ENCODE results near the gene CAMK2D.
A peak's percentile ranks its signal among the peaks of the same experiment; 100 is the strongest.
"Not testable (repeated sequence)": the region's sequence is repeated elsewhere in the genome, so short reads cannot be mapped to it uniquely, and the experiment has no call there.

Gene CAMK2D

GRCh38 chr4:113689394-113689793 lies 72.1 kb downstream of the CAMK2D start:
- no peak overlapping the region for H3K27ac ChIP-seq
- no peak for DNase-seq (ENCODE audit: low read depth, low spot score)
- no peak overlapping the region for H3K9ac ChIP-seq (ENCODE audit: insufficient read length)
- TF ChIP-seq POLR2AphosphoS5 (IDR thresholded peaks at IDR 0.05; ENCODE audit: borderline replicate concordance, low read depth, low read length) (no peak), EZH2 (IDR thresholded peaks at IDR 0.05) (no peak), FOXP2 (optimal IDR thresholded peaks at IDR 0.05; ENCODE audit: control extremely low read depth, extremely low read length, insufficient read depth) (no peak)
- no peak overlapping the region for H3K4me3 ChIP-seq
- no peaks in the 10 kb centered on the region for H3K9me3 ChIP-seq (ENCODE audit: low read depth, low read length)
- H3K36me3 ChIP-seq (ENCODE audit: insufficient read depth, low read length): no peaks in the 10 kb centered on the region

GRCh38 chr4:113687067-113687718 lies 74.3 kb downstream of the CAMK2D start:
- no peak for DNase-seq (ENCODE audit: low read depth, low spot score)
- Histone ChIP-seq H3K27ac (no peak overlapping the region), H3K36me3 (ENCODE audit: insufficient read depth, low read length) (no peaks in the 10 kb centered on the region), H3K4me3 (no peak overlapping the region), H3K9me3 (ENCODE audit: low read depth, low read length) (no peaks in the 10 kb centered on the region), H3K9ac (ENCODE audit: insufficient read length) (no peak overlapping the region)
- TF ChIP-seq FOXP2 (optimal IDR thresholded peaks at IDR 0.05; ENCODE audit: control extremely low read depth, extremely low read length, insufficient read depth) (no peak), POLR2AphosphoS5 (IDR thresholded peaks at IDR 0.05; ENCODE audit: borderline replicate concordance, low read depth, low read length) (no peak), EZH2 (IDR thresholded peaks at IDR 0.05) (no peak)

GRCh38 chr4:113685157-113685556 lies 76.4 kb downstream of the CAMK2D start:
- H3K9me3 ChIP-seq (ENCODE audit: low read depth, low read length); H3K4me3 ChIP-seq; H3K9ac ChIP-seq (ENCODE audit: insufficient read length); H3K27ac ChIP-seq; H3K36me3 ChIP-seq (ENCODE audit: insufficient read depth, low read length); DNase-seq (ENCODE audit: low read depth, low spot score): not testable (repeated sequence)

GRCh38 chr4:113684534-113685091 lies 76.9 kb downstream of the CAMK2D start:
- Histone ChIP-seq H3K4me3 (no peak overlapping the region), H3K9ac (ENCODE audit: insufficient read length) (no peak overlapping the region), H3K9me3 (ENCODE audit: low read depth, low read length) (no peaks in the 10 kb centered on the region), H3K27ac (no peak overlapping the region), H3K36me3 (ENCODE audit: insufficient read depth, low read length) (no peaks in the 10 kb centered on the region)
- no peak for DNase-seq (ENCODE audit: low read depth, low spot score)
- TF ChIP-seq FOXP2 (optimal IDR thresholded peaks at IDR 0.05; ENCODE audit: control extremely low read depth, extremely low read length, insufficient read depth) (no peak), EZH2 (IDR thresholded peaks at IDR 0.05) (no peak), POLR2AphosphoS5 (IDR thresholded peaks at IDR 0.05; ENCODE audit: borderline replicate concordance, low read depth, low read length) (no peak)

GRCh38 chr4:113682730-113683537 lies 78.6 kb downstream of the CAMK2D start:
- Histone ChIP-seq H3K4me3 (no peak overlapping the region), H3K36me3 (ENCODE audit: insufficient read depth, low read length) (no peaks in the 10 kb centered on the region), H3K27ac (no peak overlapping the region), H3K9me3 (ENCODE audit: low read depth, low read length) (no peaks in the 10 kb centered on the region), H3K9ac (ENCODE audit: insufficient read length) (no peak overlapping the region)
- TF ChIP-seq EZH2 (IDR thresholded peaks at IDR 0.05) (no peak), POLR2AphosphoS5 (IDR thresholded peaks at IDR 0.05; ENCODE audit: borderline replicate concordance, low read depth, low read length) (no peak), FOXP2 (optimal IDR thresholded peaks at IDR 0.05; ENCODE audit: control extremely low read depth, extremely low read length, insufficient read depth) (no peak)
- no peak for DNase-seq (ENCODE audit: low read depth, low spot score)

GRCh38 chr4:113678641-113679040 lies 82.9 kb downstream of the CAMK2D start:
- peak; percentile 87 for DNase-seq (ENCODE audit: low read depth, low spot score)
- peak overlapping the region; percentile 82 for H3K27ac ChIP-seq
- TF ChIP-seq FOXP2 (optimal IDR thresholded peaks at IDR 0.05; ENCODE audit: control extremely low read depth, extremely low read length, insufficient read depth) (no peak), POLR2AphosphoS5 (IDR thresholded peaks at IDR 0.05; ENCODE audit: borderline replicate concordance, low read depth, low read length) (peak; percentile 32; the same call in 1 of the 2 replicates)
- H3K4me3 ChIP-seq: peak overlapping the region; percentile 7; the same call in 1 of the 2 replicates
- no peaks in the 10 kb centered on the region for H3K36me3 ChIP-seq (ENCODE audit: insufficient read depth, low read length)
- no peak overlapping the region for H3K9ac ChIP-seq (ENCODE audit: insufficient read length)
- no peaks in the 10 kb centered on the region for H3K9me3 ChIP-seq (ENCODE audit: low read depth, low read length)

GRCh38 chr4:113677325-113677724 lies 84.2 kb downstream of the CAMK2D start:
- peak overlapping the region; percentile 1; the same call in 1 of the 2 replicates for H3K27ac ChIP-seq
- no peak overlapping the region for H3K9ac ChIP-seq (ENCODE audit: insufficient read length)
- H3K4me3 ChIP-seq: no peak overlapping the region
- no peaks in the 10 kb centered on the region for H3K36me3 ChIP-seq (ENCODE audit: insufficient read depth, low read length)
- TF ChIP-seq EZH2 (IDR thresholded peaks at IDR 0.05): no peak
- TF ChIP-seq FOXP2 (optimal IDR thresholded peaks at IDR 0.05; ENCODE audit: control extremely low read depth, extremely low read length, insufficient read depth): no peak
- TF ChIP-seq POLR2AphosphoS5 (IDR thresholded peaks at IDR 0.05; ENCODE audit: borderline replicate concordance, low read depth, low read length): no peak
- no peaks in the 10 kb centered on the region for H3K9me3 ChIP-seq (ENCODE audit: low read depth, low read length)
- no peak for DNase-seq (ENCODE audit: low read depth, low spot score)
